Kidney glomerular epithelial cell (primary cell): ENCODE data around the gene AK8.
"Not testable (repeated sequence)": the region's sequence is repeated elsewhere in the genome, so short reads cannot be mapped to it uniquely, and the experiment has no call there.

Source experiments
- DNase-seq: peaks from one replicate; lab custom pipeline; 2025; lab: John Stamatoyannopoulos, UW

AK8 gene

DNA sequence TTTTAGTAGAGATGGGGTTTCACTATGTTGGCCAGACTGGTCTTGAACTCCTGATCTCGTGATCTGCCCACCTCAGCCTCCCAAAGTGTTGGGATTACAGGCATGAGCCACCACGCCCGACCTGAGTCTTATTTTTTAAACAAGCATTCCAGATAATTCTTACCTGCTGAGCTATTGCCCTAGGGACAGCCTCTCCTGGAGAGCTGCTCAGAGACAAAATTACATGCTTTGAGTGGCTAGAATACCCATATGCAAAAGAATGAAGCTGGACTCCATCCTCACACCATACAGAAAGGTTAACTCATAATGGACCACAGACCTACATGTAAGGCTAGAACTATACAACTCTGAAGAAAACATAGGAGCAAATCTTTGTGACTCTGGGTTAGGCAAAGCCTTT is 166.2 kb downstream of the AK8 start:
- DNase-seq: no peak

DNA sequence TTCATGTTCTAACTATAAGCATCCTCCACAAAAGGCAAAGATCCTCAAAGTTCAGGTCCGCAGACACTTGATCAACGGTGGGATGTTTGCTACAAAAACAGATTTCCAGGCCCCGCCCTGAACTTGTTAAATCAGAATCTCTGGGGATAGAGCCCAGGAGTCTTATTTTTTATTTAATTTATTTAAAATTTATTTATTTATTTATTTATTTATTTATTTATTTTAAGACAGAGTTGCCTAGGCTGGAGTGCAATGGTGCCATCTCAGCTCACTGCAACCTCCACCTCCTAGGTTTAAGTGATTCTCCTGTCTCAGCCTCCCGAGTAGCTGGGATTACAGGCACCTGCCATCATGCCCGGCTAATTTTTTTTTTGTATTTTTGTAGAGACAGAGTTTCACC is 166.9 kb downstream of the AK8 start:
- DNase-seq: not testable (repeated sequence)

DNA sequence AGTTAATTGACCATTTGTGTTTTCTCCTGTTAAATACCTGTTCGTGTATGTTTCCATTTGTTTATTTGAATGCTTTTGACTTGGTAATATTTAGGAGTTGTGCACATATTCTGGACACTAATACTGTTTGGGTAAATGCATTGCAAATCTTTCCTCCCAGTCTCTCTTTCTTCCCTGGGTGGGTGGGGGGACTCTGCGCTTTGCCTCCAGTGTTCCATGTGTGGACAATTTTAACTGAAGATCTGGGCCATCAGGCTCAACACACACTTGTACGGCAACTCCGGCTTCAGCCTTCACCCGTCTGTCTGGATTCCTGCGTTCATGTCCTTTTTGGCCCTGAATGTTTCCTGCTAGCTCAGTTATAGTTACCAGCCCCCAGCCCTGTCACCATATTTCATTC is 167.8 kb downstream of the AK8 start:
- DNase-seq: no peak

DNA sequence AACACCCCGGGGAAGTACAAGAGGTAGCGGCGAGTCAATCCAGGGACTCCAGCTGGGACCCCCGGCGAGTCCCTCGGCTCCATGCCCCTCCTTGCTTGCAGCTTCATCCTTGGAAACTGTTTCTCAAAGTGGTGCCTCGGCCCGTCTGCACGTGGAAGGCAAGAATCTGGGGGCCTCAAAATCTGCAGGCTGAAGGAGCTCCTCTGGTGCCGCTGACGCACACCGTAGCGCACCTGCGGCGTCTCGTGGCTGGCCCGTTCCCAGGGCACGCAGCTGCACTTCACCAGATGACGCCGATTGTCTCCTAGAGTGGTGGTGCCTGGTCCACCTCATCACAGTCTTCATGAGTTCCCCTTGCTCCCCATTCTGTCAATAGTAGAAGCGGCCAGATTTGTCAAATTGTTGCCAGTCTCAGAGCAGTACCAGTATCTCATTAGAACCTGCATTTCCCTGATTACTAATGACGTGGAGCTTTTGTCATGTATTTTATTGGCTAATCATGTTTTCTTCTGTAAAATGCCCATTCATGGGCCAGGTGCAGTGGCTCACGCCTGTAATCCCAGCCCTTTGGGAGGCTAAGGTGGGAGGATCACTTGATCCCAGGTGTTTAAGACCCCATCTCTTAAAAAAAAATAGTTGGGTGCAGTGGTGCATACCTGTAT is 169.2 kb downstream of the AK8 start:
- no peak for DNase-seq

DNA sequence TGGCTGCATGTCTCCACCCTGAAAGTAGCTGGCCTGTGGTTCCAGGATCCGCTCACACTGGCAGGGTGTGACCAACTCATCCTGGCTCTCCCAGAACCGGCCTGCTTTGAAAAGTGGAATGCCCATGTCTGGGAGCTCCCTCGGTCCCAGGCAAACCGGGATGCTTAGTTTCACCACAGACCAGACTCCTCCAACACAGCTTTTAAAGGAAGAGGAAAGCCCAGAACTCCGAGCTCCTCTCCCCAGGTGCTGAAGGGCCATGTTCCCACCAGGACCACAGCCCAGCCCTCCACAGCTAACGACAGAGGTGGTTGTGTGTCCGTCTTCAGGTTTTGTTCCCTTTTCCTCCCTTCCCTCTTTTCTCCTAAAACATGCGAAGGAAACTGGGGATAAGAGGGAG is 169.8 kb downstream of the AK8 start:
- no peak for DNase-seq

DNA sequence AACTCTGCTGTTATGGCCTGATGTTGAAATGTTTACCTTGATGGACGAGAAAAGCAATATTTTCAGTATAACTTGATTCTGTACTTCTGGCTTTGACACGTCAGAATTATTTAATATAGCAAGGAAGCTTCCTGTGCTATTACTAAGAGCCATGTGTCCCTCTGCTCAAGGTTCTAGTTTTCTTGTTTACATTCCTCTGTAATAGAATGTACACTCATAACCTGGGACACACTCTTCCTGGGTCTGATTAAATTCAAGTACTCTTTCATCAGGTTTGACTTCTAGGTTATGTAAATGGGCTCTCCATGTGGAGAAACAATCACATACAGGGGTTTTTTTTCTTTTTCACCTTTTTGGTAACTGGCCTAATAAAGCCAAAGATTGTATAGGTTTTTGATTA is 174.7 kb downstream of the AK8 start:
- DNase-seq: no peak

DNA sequence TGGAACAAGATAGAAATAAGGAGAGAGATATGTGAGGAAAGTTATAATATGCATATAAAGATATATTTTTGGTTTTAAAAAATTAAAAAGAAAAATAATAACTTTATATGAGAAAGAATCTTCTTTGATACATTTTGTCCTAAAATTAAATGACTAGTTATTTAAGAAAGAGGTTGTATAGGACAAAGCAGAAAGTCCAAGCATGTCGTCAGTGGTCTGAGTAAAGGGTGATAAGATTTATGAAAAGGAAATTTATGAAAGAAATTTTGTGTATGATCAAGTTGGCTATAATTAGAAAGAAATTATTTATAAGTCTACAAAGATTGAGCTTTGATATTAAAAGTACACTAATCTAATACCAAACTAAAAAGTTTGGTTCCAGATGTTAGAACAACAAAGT is 175.8 kb downstream of the AK8 start:
- no peak for DNase-seq

DNA sequence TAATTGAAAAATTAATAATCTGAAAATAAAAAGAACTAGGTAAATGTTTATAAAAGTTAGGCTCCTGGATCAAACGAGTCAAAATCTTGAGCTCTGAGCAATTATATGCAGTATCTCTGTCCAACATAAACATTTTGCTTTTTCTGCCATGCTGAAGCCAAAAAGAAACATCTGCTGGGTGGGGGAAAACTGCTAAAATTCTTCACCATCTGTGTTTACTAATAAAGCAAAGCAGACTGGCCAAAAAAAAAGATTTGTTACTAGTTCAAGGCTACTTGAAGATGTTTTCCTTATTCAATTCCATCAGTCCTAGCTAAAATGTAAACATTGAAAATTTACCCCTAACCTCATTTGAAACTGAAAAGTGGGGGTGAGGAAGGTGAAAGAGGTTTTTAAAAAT is 178.1 kb downstream of the AK8 start:
- no peak for DNase-seq

DNA sequence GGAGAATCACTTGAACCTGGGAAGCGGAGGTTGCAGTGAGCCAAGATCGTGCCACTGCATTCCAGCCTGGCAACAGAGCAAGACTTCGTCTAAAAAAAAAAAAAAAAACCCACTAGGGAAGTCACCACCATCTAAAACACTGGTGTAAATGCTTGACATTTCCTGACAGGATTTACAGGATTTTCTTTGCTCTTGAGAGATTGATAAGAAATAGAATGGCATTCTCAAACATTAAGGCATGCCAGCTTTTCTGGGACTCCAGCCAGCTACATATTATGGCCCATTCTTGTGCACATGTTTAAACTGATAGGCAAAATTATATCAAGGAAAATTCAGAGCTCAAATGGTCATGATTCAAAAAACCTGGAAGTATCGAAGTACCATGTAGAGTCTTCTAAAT is 179.1 kb downstream of the AK8 start:
- DNase-seq: no peak

DNA sequence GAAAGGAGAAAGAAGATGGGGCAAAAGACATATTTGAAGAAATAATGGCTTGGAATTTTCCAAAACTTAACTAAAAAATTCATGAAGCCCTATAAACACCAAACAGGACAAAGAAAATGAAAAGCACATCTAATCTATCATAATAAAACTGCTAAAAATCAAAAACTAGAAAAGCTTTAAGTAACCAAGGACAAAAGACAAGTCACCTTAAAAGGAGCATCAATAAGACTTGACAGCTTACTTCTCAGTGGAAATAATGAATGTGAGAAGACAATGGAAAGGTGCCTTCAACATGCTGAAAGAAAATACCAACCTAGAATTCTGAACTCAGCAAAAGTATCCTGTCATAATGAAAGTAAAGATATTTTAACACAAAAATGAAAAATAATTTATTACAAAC is 180.9 kb downstream of the AK8 start:
- no peak for DNase-seq

DNA sequence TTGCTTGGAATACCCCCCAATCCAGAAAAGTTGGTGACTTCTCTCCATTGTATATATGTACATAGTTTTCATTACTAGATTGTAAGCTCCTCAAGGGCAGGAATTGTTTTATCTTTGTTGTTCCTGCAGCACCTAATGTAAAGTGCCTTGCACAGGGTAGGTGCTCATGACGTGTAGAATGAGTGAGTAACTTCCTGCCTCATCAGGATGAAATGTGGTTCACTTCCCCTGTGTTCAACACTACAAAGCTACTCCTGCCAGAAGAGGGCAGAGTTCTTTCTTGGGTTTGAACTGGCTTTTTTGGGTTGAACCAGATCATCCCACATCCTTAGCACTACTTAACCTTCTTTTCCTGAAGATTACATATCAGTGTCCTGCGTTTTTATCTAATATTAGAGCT is 183.9 kb downstream of the AK8 start:
- DNase-seq: no peak

DNA sequence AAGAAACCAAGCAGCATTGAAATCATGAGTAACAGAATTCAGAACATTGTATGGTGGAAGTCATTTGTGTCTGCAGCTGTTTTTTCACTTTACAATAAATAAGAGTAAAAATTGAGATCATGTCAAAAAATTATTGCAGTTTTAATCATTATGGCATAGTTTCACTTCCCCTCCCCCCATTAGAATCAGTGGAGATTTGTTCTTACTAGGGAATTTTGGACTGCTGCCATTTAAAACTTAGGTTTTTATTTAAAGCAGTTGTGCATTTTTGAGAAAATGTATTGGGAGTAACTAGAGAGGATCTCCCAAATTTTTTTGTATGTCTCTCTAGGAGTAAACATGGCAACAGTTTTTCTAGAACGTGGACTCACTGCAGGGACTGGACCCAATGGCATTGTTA is 187.4 kb downstream of the AK8 start:
- no peak for DNase-seq

DNA sequence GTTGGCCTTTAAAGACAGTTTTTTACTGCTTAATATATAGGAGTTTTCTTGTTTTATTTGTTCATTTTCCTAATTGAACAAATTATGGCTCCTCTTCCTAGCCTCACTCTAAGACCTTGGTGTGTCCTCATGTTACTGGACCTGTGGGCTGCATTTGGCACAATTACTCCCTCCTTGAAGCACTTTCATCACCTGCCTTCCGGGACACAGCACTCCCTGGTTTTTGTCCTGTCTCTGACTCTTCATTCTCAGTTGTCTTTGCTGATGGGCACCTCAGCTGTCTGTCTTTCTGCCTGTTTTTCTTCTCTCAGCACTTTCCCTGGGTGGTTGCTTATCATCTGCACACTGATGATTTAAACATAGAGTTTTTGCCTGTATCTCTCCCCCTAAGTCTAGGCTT is 194.2 kb downstream of the AK8 start:
- DNase-seq: no peak

DNA sequence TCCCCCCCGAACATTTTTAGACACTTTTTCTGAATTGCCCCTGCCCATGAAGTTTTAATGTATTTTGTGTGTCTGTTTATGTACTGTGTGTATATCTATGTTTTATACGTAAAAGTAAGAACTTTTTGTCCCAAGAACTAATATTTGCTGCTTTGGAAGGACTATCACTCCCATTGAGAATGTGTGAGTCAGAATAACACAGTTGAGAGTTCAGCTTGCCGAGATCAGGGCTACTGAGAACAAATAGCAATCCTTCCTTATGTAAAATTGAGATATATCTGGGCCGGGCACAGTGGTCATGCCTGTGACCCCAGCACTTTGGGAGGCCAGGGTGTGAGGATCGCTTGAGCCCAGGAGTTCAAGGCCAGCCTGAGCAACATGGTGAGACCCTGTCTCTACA is 196.5 kb downstream of the AK8 start:
- no peak for DNase-seq

DNA sequence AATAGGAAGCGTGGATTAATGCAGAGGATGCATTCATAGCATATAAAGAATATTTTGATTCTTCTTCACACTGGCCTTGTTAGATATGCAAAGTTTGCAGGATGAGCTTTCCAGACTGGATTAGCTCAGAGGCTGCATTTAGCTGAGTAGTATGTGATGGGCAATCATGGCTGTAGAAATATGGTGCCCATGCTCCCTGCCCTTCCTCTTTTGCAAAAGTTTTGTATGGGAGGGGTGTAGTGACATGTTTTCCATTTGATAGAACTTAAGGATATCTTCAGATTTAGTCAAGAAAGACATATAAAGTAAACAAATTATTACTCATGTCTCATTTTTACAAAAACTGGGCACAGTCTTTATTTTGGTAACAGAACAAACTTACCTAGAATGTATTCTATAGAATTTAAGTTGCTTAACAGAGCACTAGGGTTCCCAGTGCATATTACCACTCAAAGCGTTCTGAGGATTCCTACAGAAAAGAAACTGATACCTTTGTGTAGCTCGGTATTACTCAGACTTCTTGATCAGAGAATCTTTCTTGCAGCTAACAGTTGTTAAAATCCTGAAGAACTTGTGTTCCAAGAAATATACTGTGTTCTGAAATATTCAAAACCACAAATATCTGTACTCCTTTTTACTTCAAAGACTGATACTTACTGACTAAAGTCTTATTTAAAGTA is 198.0 kb downstream of the AK8 start:
- no peak for DNase-seq

DNA sequence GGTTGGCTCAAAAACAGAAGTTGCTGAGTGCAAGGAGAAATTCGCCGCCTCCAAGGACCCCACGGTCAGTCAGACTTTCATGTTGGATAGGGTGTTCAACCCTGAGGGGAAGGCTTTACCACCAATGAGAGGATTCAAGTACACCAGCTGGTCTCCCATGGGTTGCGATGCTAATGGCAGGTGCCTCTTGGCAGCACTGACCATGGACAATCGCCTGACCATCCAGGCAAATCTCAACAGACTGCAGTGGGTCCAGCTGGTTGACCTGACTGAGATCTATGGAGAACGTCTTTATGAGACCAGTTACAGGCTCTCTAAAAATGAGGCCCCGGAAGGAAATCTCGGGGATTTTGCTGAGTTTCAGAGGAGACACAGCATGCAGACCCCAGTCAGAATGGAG is 200.1 kb downstream of the AK8 start:
- no peak for DNase-seq
